Naive thymus-derived CD4-positive, alpha-beta T cell (primary cell): Measurements from ENCODE around the gene BCL7B. TPM values are rescaled to one million over a fixed set of nuclear protein-coding genes. Genes with fewer than 3 reads are reported as not detected.

ENCODE experiments used
- ATAC-seq: fragments of 150-1000 bp; cut with Tn5 transposase; 2 replicates; pipeline ENCODE4 v1.10.0; 2021; ENCODE audit warnings: mild to moderate bottlenecking, moderate library complexity
- CTCF ChIA-PET: fragments of 350-600 bp; sonication (Branson Sonifier 250); formaldehyde crosslinking; loops from one replicate; lab custom pipeline; 2021; ENCODE audit warnings: antibody characterized with exemption; lab: Charles Lee
- POLR2A ChIA-PET: fragments of 350-600 bp; sonication (Branson Sonifier 250); formaldehyde crosslinking; loops from one replicate; lab custom pipeline; 2021; ENCODE audit warnings: antibody characterized with exemption, inconsistent platforms; lab: Charles Lee
- DNase-seq, 9 donors: peaks; one replicate each; pipeline versions ENCODE4 v3.0.0 to v3.0.0-alpha.2; 2020 to 2022; ENCODE audit warnings: mixed read lengths in 1 of 9
- H3K27ac ChIP-seq: one replicate; pipeline ENCODE4 v1.7.0; 2013; ENCODE audit warnings: mild to moderate bottlenecking, low read depth, low read length, moderate library complexity
- H3K27me3 ChIP-seq, 2 donors: one replicate each; pipeline ENCODE4 v1.7.0; 2013; ENCODE audit warnings: low read length in 2 of 2, mild to moderate bottlenecking in 2 of 2, moderate library complexity in 2 of 2; ENCODE audit not compliant: control insufficient read depth in 2 of 2, insufficient read depth in 2 of 2
- H3K36me3 ChIP-seq, 3 experiments: 1 replicate in 2 of 3; 2 replicates in 1 of 3; pipeline ENCODE4 v1.7.0; 2013; ENCODE audit warnings: low read length in 3 of 3, mild to moderate bottlenecking in 3 of 3, moderate library complexity in 1 of 3; ENCODE audit not compliant: insufficient read depth in 3 of 3, control insufficient read depth in 2 of 3
- H3K4me1 ChIP-seq, 2 donors: one replicate each; pipeline ENCODE4 v1.7.0; 2013; ENCODE audit warnings: low read length in 2 of 2, mild to moderate bottlenecking in 2 of 2, moderate library complexity in 1 of 2; ENCODE audit not compliant: control insufficient read depth in 2 of 2, insufficient read depth in 2 of 2
- H3K4me3 ChIP-seq: 2 replicates; pipeline ENCODE4 v1.7.0; 2013; ENCODE audit warnings: mild to moderate bottlenecking, low read length
- H3K9me3 ChIP-seq, 3 experiments: 1 replicate in 2 of 3; 2 replicates in 1 of 3; pipeline ENCODE4 v1.7.0; 2013; ENCODE audit warnings: low read length in 3 of 3; ENCODE audit not compliant: control insufficient read depth in 2 of 3
- H3K27ac Mint-ChIP-seq, 9 donors: one replicate each; pipeline ENCODE4 v1.8.0; 2020 to 2022; ENCODE audit warnings: mixed read lengths in 9 of 9, mild to moderate bottlenecking in 8 of 9, moderate library complexity in 5 of 9, inconsistent platforms in 2 of 9
- H3K27me3 Mint-ChIP-seq, 5 donors: one replicate each; pipeline ENCODE4 v1.8.0; 2021 to 2022; ENCODE audit warnings: mixed read lengths in 5 of 5, mild to moderate bottlenecking in 1 of 5
- H3K36me3 Mint-ChIP-seq, 5 donors: one replicate each; pipeline ENCODE4 v1.8.0; 2020 to 2022; ENCODE audit warnings: mixed read lengths in 5 of 5, mild to moderate bottlenecking in 3 of 5, inconsistent platforms in 1 of 5
- H3K4me1 Mint-ChIP-seq, 7 donors: one replicate each; pipeline ENCODE4 v1.8.0; 2020 to 2022; ENCODE audit warnings: mixed read lengths in 7 of 7, mild to moderate bottlenecking in 3 of 7, inconsistent platforms in 1 of 7
- H3K4me3 Mint-ChIP-seq, 10 donors: one replicate each; pipeline ENCODE4 v1.8.0; 2020 to 2022; ENCODE audit warnings: mild to moderate bottlenecking in 10 of 10, mixed read lengths in 10 of 10, moderate library complexity in 6 of 10, inconsistent platforms in 2 of 10
- H3K9me3 Mint-ChIP-seq, 11 donors: one replicate each; pipeline ENCODE4 v1.8.0; 2020 to 2022; ENCODE audit warnings: mixed read lengths in 11 of 11, mild to moderate bottlenecking in 4 of 11, inconsistent platforms in 1 of 11, moderate library complexity in 1 of 11
- intact Hi-C, 2 donors: fragments of 100-400 bp; cut with micrococcal nuclease; formaldehyde crosslinking; loops; one replicate each; pipeline ENCODE4 v1.15.1; 2023
- polyA plus RNA-seq, 2 donors: library from polyadenylated mRNA; unstranded; fragments of 300-500 nt; fragmentation: Illumina TruSeq; gene quantifications; one replicate each; pipeline ENCODE4 v1.2.3, GENCODE V29; 2021
- total RNA-seq, 6 experiments: library from RNA in 5 of 6; stranded (reverse) in 5 of 6; gene quantifications; 1 replicate in 5 of 6; 2 replicates in 1 of 6; pipeline ENCODE4 v1.2.3 and lab custom pipeline; 2021 to 2026

The BCL7B gene
- total and polyA plus RNA-seq, 7 experiments from 2014 or later = 57.3 to 118 (median 80.5) TPM

DNA sequence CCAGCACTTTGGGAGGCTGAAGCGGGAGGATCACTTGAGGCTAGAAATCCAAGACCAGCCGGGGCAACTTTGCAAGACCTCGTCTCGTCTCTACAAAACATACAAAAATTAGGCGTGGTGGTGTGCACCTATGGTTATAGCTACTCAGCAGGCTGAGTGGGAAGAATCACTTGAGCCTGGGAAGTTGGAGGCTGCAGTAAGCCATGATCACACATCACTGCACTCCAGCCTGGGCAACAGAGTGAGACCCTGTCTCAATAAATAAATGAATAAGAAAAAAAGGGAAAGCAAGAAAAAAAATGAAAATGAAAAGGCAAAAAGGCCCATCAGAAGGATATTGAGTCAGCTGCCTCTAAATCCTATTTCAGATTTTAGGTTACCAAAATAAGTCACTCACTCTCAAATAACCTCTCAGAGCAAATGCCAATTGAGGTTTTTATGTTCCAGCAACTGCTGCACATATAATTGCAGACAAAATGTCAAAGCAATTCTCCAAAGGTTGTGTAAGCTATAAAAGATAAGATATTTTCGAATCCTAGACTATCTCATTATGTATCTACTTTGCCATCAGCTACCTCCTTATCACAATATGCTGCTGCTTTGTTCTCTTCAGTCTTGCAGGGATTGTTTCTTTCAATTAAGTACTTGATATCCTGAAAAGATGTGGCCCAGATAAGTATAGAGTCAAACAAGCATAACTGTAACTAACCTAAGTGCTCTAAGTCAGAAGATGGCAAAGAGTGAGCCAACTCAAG lies 40.1 kb downstream of the BCL7B start:
- DNase-seq (no peak), ATAC-seq (no peak)
- peak overlapping the region in 3 of 9 donors; percentile 34 to 49 (median 38) for H3K27ac Mint-ChIP-seq
- Histone ChIP-seq H3K36me3 (peaks cover 0 to 46% (median 6%) of the 10 kb centered on the region in 3 experiments), H3K27me3 (no peaks in the 10 kb centered on the region), H3K27ac (no peak overlapping the region), H3K4me3 (no peak overlapping the region), H3K4me1 (peaks cover 23 to 27% of the 10 kb centered on the region in 2 donors), H3K9me3 (no peaks in the 10 kb centered on the region)
- peaks cover 6 to 35% (median 19%) of the 10 kb centered on the region in 5 donors for H3K36me3 Mint-ChIP-seq
- peaks cover 0 to 2% (median 0%) of the 10 kb centered on the region in 11 donors for H3K9me3 Mint-ChIP-seq
- peaks cover 42 to 72% (median 64%) of the 10 kb centered on the region in 7 donors for H3K4me1 Mint-ChIP-seq
- peak overlapping the region in 5 of 10 donors; percentile 20 to 52 (median 26) for H3K4me3 Mint-ChIP-seq
- H3K27me3 Mint-ChIP-seq = no peaks in the 10 kb centered on the region
- ChIA-PET CTCF (no interaction called here), POLR2A (interaction anchor here (1.6 kb wide), 1 partner anchor 42 kb away, joined by 3 read pairs; no protein-coding TSS in a partner anchor)
- intact Hi-C loops = no loop called here

DNA sequence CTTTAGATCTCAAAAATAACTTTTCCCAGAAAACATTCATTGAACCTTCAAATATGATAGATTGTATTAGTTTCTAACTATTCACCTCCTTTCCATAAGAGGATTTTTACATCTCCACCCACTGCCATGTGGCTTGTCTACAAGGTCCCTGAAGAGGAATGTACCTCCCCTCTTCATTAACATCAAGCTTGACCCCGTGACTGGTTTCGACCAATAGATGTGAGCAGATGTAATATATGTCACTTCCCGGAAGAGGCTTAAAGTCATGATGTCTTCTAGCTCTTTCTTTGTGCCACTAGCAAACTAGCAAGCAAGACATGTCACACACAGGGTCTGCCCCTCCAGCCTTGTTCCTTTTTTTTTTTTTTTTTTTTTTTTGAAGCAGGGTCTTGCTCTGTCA lies 42.3 kb downstream of the BCL7B start:
- H3K27me3 Mint-ChIP-seq = no peaks in the 10 kb centered on the region
- CTCF ChIA-PET = no interaction called here

DNA sequence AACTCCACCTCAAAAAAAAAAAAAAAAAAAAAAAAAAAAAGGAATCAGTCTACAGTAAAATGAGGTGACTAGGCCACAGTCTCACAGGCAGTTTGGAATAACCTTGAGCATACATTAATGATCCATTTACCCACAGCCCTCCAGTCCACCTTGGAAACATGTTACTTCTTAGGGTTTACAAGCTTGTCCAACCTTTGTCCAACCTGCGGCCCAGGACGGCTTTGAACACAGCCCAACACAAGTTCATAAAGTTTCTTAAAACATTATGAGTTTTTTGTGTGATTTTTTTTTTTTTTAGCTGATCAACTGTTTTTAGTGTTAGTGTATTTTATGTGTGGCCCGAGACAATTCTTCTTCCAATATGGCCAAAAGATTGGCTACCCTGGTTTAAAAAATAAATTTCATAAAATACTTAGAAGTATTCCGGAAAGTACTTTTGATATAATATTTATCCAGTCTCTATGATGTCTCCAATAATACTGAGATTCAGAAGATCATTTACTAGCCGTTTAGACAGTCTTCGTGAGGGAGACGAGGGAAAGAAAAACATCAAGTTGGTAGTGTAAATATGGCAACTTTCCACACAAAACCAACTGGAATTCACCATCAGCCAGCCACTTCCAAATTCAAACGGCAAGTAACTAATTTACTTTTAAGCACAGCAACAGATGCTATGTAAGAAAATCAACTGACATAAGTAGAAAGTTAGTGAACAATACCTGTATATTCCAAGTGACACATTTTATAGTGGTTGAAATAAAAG lies 45.3 kb downstream of the BCL7B start:
- H3K36me3 ChIP-seq = peaks cover 10 to 76% (median 20%) of the 10 kb centered on the region in 3 experiments
- ChIA-PET POLR2A (no interaction called here), CTCF (no interaction called here)
- Mint-ChIP-seq H3K4me1 (peaks cover 13 to 48% (median 37%) of the 10 kb centered on the region in 7 donors), H3K27me3 (no peaks in the 10 kb centered on the region), H3K27ac (no peak overlapping the region), H3K4me3 (peak overlapping the region in 1 of 10 donors; percentile 6), H3K36me3 (peaks cover 3 to 41% (median 20%) of the 10 kb centered on the region in 5 donors), H3K9me3 (no peaks in the 10 kb centered on the region)
- ATAC-seq (no peak), DNase-seq (no peak)
- no peaks in the 10 kb centered on the region for H3K9me3 ChIP-seq
- intact Hi-C loops = no loop called here
- H3K27ac ChIP-seq = no peak overlapping the region
- no peak overlapping the region for H3K4me3 ChIP-seq
- peaks cover 0 to 4% of the 10 kb centered on the region in 2 donors for H3K4me1 ChIP-seq
- H3K27me3 ChIP-seq = no peaks in the 10 kb centered on the region

More for the DNA sequence above, 42.3 kb downstream of the BCL7B start:
- Mint-ChIP-seq H3K27ac (peak overlapping the region in 6 of 9 donors; percentile 9 to 69 (median 56)), H3K9me3 (no peaks in the 10 kb centered on the region), H3K4me3 (peak overlapping the region in 4 of 10 donors; percentile 10 to 47 (median 24)), H3K36me3 (peaks cover 6 to 40% (median 23%) of the 10 kb centered on the region in 5 donors), H3K4me1 (peaks cover 39 to 68% (median 60%) of the 10 kb centered on the region in 7 donors)
- POLR2A ChIA-PET = no interaction called here
- no peaks in the 10 kb centered on the region for H3K9me3 ChIP-seq
- DNase-seq (no peak), ATAC-seq (no peak)
- H3K4me3 ChIP-seq = no peak overlapping the region
- H3K36me3 ChIP-seq = peaks cover 0 to 59% (median 14%) of the 10 kb centered on the region in 3 experiments
- H3K27me3 ChIP-seq = no peaks in the 10 kb centered on the region
- no peak overlapping the region for H3K27ac ChIP-seq
- intact Hi-C loops = no loop called here
- H3K4me1 ChIP-seq = peaks cover 19% of the 10 kb centered on the region in 2 donors

- no peak for DNase-seq
- no peak overlapping the region for H3K4me3 ChIP-seq
- H3K36me3 ChIP-seq = peaks cover 14 to 77% (median 29%) of the 10 kb centered on the region in 3 experiments
- H3K27ac ChIP-seq = no peak overlapping the region
- Mint-ChIP-seq H3K27me3 (no peaks in the 10 kb centered on the region), H3K4me3 (no peak overlapping the region), H3K36me3 (peaks cover 13 to 46% (median 26%) of the 10 kb centered on the region in 5 donors), H3K27ac (no peak overlapping the region), H3K4me1 (peaks cover 16 to 42% (median 36%) of the 10 kb centered on the region in 7 donors), H3K9me3 (no peaks in the 10 kb centered on the region)
- POLR2A ChIA-PET = interaction anchor here (0.7 kb wide), 1 partner anchor 33 kb away, joined by 3 read pairs; no protein-coding TSS in a partner anchor
- H3K27me3 ChIP-seq = no peaks in the 10 kb centered on the region
- ATAC-seq = no peak
- H3K4me1 ChIP-seq = no peaks in the 10 kb centered on the region
- intact Hi-C loops = no loop called here
- no peaks in the 10 kb centered on the region for H3K9me3 ChIP-seq
- CTCF ChIA-PET = interaction anchor here (0.7 kb wide), 1 partner anchor 227 kb away, joined by 3 read pairs; no protein-coding TSS in a partner anchor
These were observed 48.0 kb downstream of the BCL7B start for GRCh38 chr7:73509463-73509862.

DNA sequence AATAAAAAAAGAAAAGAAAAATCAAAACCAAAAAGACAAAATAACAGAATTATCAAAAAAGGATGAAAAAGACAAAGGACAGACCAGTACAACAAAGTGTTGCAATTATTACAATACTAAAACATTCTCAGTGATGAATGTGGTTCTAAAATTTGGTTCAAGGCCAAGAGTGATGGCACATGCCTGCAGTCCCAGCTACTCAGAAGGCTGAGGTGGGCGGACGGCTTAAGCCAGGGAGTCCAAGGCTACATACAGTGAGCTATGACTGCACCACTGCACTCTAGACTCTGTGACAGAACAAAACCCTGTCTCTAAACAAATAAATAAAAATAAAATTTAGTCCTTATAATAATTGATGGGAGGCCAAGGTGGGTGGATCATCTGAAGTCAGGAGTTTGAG lies 49.9 kb downstream of the BCL7B start:
- peaks cover 7 to 37% (median 22%) of the 10 kb centered on the region in 7 donors for H3K4me1 Mint-ChIP-seq
- ChIA-PET POLR2A (interaction anchor here (0.7 kb wide), 1 partner anchor 31 kb away, joined by 3 read pairs; no protein-coding TSS in a partner anchor), CTCF (no interaction called here)
- H3K4me3 ChIP-seq = no peak overlapping the region
- H3K4me1 ChIP-seq = no peaks in the 10 kb centered on the region
- H3K27me3 ChIP-seq = no peaks in the 10 kb centered on the region
- intact Hi-C loops = no loop called here
- no peak for DNase-seq
- H3K27ac ChIP-seq = no peak overlapping the region
- H3K9me3 Mint-ChIP-seq = no peaks in the 10 kb centered on the region
- H3K27ac Mint-ChIP-seq = no peak overlapping the region
- no peak for ATAC-seq
- H3K36me3 ChIP-seq = peaks cover 29 to 82% (median 29%) of the 10 kb centered on the region in 3 experiments
- no peaks in the 10 kb centered on the region for H3K27me3 Mint-ChIP-seq
- no peaks in the 10 kb centered on the region for H3K9me3 ChIP-seq
- H3K4me3 Mint-ChIP-seq = no peak overlapping the region
- H3K36me3 Mint-ChIP-seq = peaks cover 13 to 52% (median 28%) of the 10 kb centered on the region in 5 donors

GRCh38 chr7:73504920-73505319 lies 52.6 kb downstream of the BCL7B start:
- peak overlapping the region in 2 of 9 donors; percentile 65 to 72 for H3K27ac Mint-ChIP-seq
- H3K9me3 ChIP-seq = no peaks in the 10 kb centered on the region
- H3K27me3 ChIP-seq = no peaks in the 10 kb centered on the region
- DNase-seq = no peak
- H3K4me1 Mint-ChIP-seq = peaks cover 6 to 31% (median 18%) of the 10 kb centered on the region in 7 donors
- intact Hi-C loops = no loop called here
- H3K4me3 Mint-ChIP-seq = no peak overlapping the region
- H3K36me3 ChIP-seq = peaks cover 21 to 87% (median 29%) of the 10 kb centered on the region in 3 experiments
- H3K9me3 Mint-ChIP-seq = no peaks in the 10 kb centered on the region
- peaks cover 17 to 52% (median 31%) of the 10 kb centered on the region in 5 donors for H3K36me3 Mint-ChIP-seq
- no peak overlapping the region for H3K4me3 ChIP-seq
- POLR2A ChIA-PET = interaction anchor here (0.6 to 1.5 kb wide), 2 partner anchors 8 to 17 kb away, joined by 3 read pairs; partner anchors contain the start of gene BAZ1B
- CTCF ChIA-PET = interaction anchor here (0.6 to 1.0 kb wide), 3 partner anchors 14 to 197 kb away, joined by 3 to 4 read pairs (median 3); no protein-coding TSS in a partner anchor
- no peaks in the 10 kb centered on the region for H3K27me3 Mint-ChIP-seq
- no peaks in the 10 kb centered on the region for H3K4me1 ChIP-seq
- H3K27ac ChIP-seq = no peak overlapping the region
- no peak for ATAC-seq
